PC-3 (cell line): ENCODE measurements around the gene FAM3B. TPM values are rescaled to one million over a fixed set of nuclear protein-coding genes. Genes with fewer than 3 reads are reported as not detected.

Source experiments
- ATAC-seq: fragments of 200-7000 bp; cut with Tn5 transposase; 2 replicates; pipeline ENCODE4 v1.9.1; 2020; ENCODE audit warnings: mild to moderate bottlenecking, moderate library complexity
- BruUV-seq: library from RNA; stranded (reverse); fragments of 400-500 nt; replicated peaks from 2 replicates; lab custom pipeline; 2021; lab: Mats Ljungman, UMichigan
- CTCF ChIA-PET: fragments of 300-600 bp; sonication (Branson Sonifier 250); formaldehyde crosslinking; loops from one replicate; lab custom pipeline; 2022; ENCODE audit warnings: antibody characterized with exemption; lab: Charles Lee
- POLR2A ChIA-PET: fragments of 300-600 bp; sonication (Branson Sonifier 250); formaldehyde crosslinking; loops from one replicate; lab custom pipeline; 2022; ENCODE audit warnings: antibody characterized with exemption; ENCODE audit not compliant: unreplicated experiment; lab: Charles Lee
- DNase-seq: peaks from one replicate; pipeline ENCODE4 v3.0.0-alpha.2; 2015
- H2AFZ ChIP-seq: fragments of 300-600 bp; sonication (generic); 2 replicates; pipeline ENCODE4 v1.6.0; 2016; ENCODE audit warnings: antibody characterized with exemption, low read length
- H3F3A ChIP-seq: fragments of 300-600 bp; sonication (generic); one replicate; pipeline ENCODE4 v1.6.0; 2017; ENCODE audit warnings: antibody characterized with exemption, low read length, control low read depth, mild to moderate bottlenecking; ENCODE audit not compliant: unreplicated experiment
- H3K27ac ChIP-seq: fragments of 300-600 bp; sonication (generic); 2 replicates; pipeline ENCODE4 v1.5.1; 2016; ENCODE audit warnings: mild to moderate bottlenecking, low read length
- H3K27me3 ChIP-seq: fragments of 300-600 bp; sonication (generic); 2 replicates; pipeline ENCODE4 v1.6.1; 2016; ENCODE audit warnings: low read length, mixed read lengths
- H3K36me3 ChIP-seq: fragments of 300-600 bp; sonication (generic); 2 replicates; pipeline ENCODE4 v1.6.1; 2016; ENCODE audit warnings: low read depth, mixed run types, low read length, mixed read lengths
- H3K4me1 ChIP-seq: fragments of 300-600 bp; sonication (generic); 2 replicates; pipeline ENCODE4 v1.5.1; 2016; ENCODE audit warnings: low read length; ENCODE audit not compliant: insufficient read depth
- H3K4me2 ChIP-seq: fragments of 300-600 bp; sonication (generic); 2 replicates; pipeline ENCODE4 v1.6.0; 2016; ENCODE audit warnings: low read length
- H3K4me3 ChIP-seq: fragments of 300-600 bp; sonication (generic); 2 replicates; pipeline ENCODE4 v1.5.1; 2016; ENCODE audit warnings: mild to moderate bottlenecking, low read length, mixed read lengths
- H3K79me2 ChIP-seq: fragments of 300-600 bp; sonication (generic); 2 replicates; pipeline ENCODE4 v1.6.1; 2017; ENCODE audit warnings: low read length, mixed read lengths
- H3K9ac ChIP-seq: fragments of 300-600 bp; sonication (generic); 2 replicates; pipeline ENCODE4 v1.6.0; 2016; ENCODE audit warnings: mild to moderate bottlenecking, low read length
- H3K9me2 ChIP-seq: fragments of 300-600 bp; sonication (generic); replicated peaks from 2 replicates; pipeline ENCODE4 v1.6.1; 2016; ENCODE audit warnings: mixed run types, low read length, mixed read lengths
- H3K9me3 ChIP-seq: fragments of 300-600 bp; sonication (generic); 2 replicates; pipeline ENCODE4 v1.6.1; 2016; ENCODE audit warnings: low read length, mixed read lengths
- H4K20me1 ChIP-seq: fragments of 300-600 bp; sonication (generic); 2 replicates; pipeline ENCODE4 v1.6.1; 2016; ENCODE audit warnings: low read length, mixed read lengths
- EZH2 ChIP-seq: fragments of 300-600 bp; sonication (generic); IDR thresholded peaks from one replicate; pipeline ENCODE4 v1.6.1; 2017; ENCODE audit warnings: antibody characterized with exemption, mild to moderate bottlenecking, low read length; ENCODE audit not compliant: unreplicated experiment
- EZH2phosphoT487 ChIP-seq: fragments of 300-600 bp; sonication (generic); IDR thresholded peaks from 2 replicates; pipeline ENCODE4 v1.6.1; 2018; ENCODE audit warnings: mild to moderate bottlenecking, antibody characterized with exemption, low read length, borderline replicate concordance
- intact Hi-C: fragments of 100-400 bp; cut with micrococcal nuclease; formaldehyde crosslinking; loops from 2 replicates; pipeline ENCODE4 v1.9.0; 2023
- total RNA-seq: library from RNA; depleted of rRNA; stranded (reverse); fragments of >200 nt; gene quantifications from 2 replicates; pipeline ENCODE4 v1.2.3, GENCODE V29; 2014
- TF ChIP-seq, protein P1 (sequence below): fragments of 300-600 bp; sonication (generic); conservative IDR thresholded peaks from 2 replicates; pipeline ENCODE4 v1.5.1; 2017; ENCODE audit warnings: antibody characterized with exemption, low read depth, mild to moderate bottlenecking, low read length

FAM3B gene
- total RNA-seq, 1 experiment from 2014 or later: not detected

DNA sequence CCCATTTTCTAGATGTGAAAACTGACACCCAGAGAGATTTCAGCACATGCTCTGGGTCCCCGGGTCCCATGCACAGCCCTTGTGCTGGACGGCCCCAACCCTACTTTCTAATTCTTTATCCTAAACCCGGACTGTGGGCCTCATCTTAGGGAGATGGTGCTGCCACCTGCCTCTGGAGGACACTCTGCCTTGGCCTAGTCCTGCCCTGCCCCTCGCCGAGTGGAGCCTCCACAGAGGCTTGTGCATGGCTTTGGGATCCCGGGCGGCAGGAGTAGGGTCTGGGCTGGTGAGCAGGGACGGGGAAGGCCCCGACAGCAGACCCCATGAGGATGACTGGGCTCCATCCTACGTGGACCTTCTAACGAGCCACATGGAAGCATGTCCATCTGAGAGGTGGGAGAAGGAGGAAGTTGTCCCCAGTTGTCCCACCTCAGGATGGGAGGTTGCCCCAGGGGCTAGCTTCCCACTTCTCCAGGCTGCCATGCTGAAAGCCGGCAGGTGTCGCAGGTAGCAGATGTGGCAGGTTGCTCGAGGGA, 57.6 kb downstream of the FAM3B start:
- Histone ChIP-seq H3K4me1 (no peaks in the 10 kb centered on the region), H3K4me2 (no peak overlapping the region), H3K79me2 (no peaks in the 10 kb centered on the region), H3K36me3 (no peaks in the 10 kb centered on the region), H3F3A (no peaks in the 10 kb centered on the region), H3K27ac (no peak overlapping the region), H4K20me1 (no peaks in the 10 kb centered on the region), H3K9me3 (no peaks in the 10 kb centered on the region), H3K4me3 (no peak overlapping the region), H3K9me2 (no peaks in the 10 kb centered on the region), H3K27me3 (no peaks in the 10 kb centered on the region), H2AFZ (no peak overlapping the region), H3K9ac (no peak overlapping the region)
- ChIA-PET CTCF (no interaction called here), POLR2A (no interaction called here)
- intact Hi-C loops: no loop called here
- BruUV-seq: no TSS peak
- TF ChIP-seq, protein P1, sequence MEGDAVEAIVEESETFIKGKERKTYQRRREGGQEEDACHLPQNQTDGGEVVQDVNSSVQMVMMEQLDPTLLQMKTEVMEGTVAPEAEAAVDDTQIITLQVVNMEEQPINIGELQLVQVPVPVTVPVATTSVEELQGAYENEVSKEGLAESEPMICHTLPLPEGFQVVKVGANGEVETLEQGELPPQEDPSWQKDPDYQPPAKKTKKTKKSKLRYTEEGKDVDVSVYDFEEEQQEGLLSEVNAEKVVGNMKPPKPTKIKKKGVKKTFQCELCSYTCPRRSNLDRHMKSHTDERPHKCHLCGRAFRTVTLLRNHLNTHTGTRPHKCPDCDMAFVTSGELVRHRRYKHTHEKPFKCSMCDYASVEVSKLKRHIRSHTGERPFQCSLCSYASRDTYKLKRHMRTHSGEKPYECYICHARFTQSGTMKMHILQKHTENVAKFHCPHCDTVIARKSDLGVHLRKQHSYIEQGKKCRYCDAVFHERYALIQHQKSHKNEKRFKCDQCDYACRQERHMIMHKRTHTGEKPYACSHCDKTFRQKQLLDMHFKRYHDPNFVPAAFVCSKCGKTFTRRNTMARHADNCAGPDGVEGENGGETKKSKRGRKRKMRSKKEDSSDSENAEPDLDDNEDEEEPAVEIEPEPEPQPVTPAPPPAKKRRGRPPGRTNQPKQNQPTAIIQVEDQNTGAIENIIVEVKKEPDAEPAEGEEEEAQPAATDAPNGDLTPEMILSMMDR: no peak
- TF ChIP-seq EZH2: no peak
- TF ChIP-seq EZH2phosphoT487: no peak
- no peak for DNase-seq
- no peak for ATAC-seq

DNA sequence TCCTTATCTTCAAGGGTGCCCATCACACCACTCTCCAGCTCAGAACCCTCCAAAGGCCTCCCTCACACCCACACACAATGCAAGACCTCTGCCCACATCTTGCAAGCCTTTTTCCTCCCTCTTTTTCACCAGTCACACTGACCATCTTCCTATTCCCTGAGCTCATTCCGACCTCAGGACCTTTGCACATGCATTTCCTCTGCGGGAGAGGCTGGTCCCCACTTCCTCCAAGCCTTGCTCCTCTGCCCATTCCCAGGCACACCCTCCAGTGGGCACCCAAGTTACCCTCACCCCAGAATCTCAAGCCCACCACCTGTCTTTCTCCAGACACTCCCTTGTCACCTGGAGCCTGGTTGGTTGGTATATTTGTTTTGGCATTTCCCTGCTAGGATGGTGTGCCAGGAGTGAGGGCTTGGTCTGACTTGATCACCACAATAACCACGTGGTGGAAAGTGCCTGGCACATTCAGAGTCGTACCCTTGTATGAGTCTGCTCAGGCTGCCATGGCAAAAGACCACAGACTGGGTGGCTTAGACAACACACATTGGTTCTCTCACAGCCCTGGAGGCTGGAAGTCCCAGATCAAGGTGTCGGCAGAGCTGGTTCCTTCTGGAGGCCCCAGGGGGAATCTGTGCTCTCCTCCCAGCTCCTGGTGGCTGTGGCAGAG, 58.4 kb downstream of the FAM3B start:
- TF ChIP-seq EZH2phosphoT487 (no peak), EZH2 (no peak)
- TF ChIP-seq, protein P1: no peak
- Histone ChIP-seq H3F3A (no peaks in the 10 kb centered on the region), H3K9me2 (no peaks in the 10 kb centered on the region)

DNA sequence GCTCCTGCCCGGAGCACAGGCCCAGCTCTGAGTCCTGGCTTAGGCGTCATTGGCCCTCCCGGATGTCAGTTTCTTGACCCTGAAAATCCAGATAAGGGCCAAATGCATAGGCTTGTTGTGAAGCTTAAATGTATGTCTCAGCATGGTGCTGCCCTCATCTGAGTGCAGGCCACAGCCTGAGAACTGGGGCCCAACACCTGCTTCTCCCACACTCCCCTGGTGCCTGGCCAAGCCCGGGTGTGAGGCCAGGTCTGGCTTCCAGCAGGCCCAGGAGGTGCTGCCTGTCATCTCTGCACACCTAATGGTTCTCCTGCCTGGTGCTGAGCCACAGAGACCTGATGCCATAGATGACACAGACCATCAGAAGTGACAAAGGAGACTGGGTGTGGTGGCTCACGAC, 59.3 kb downstream of the FAM3B start:
- H3K4me1 ChIP-seq: no peaks in the 10 kb centered on the region
- no TSS peak for BruUV-seq
- H2AFZ ChIP-seq: no peak overlapping the region
- ChIA-PET POLR2A (no interaction called here), CTCF (no interaction called here)
- H3K27me3 ChIP-seq: no peaks in the 10 kb centered on the region
- no peaks in the 10 kb centered on the region for H3K9me3 ChIP-seq
- no peaks in the 10 kb centered on the region for H3K9me2 ChIP-seq
- no peak for TF ChIP-seq EZH2phosphoT487
- TF ChIP-seq EZH2: no peak
- TF ChIP-seq, protein P1: no peak
- ATAC-seq (no peak), DNase-seq (no peak)
- H3K4me2 ChIP-seq: no peak overlapping the region
- no peaks in the 10 kb centered on the region for H3F3A ChIP-seq
- H3K4me3 ChIP-seq: no peak overlapping the region
- intact Hi-C loops: no loop called here
- H3K36me3 ChIP-seq: no peaks in the 10 kb centered on the region
- no peak overlapping the region for H3K27ac ChIP-seq
- H3K79me2 ChIP-seq: no peaks in the 10 kb centered on the region
- no peaks in the 10 kb centered on the region for H4K20me1 ChIP-seq
- no peak overlapping the region for H3K9ac ChIP-seq

More for the DNA sequence above, 58.4 kb downstream of the FAM3B start:
- no peak overlapping the region for H3K9ac ChIP-seq
- ChIA-PET CTCF (no interaction called here), POLR2A (no interaction called here)
- no peaks in the 10 kb centered on the region for H3K9me3 ChIP-seq
- no peaks in the 10 kb centered on the region for H3K4me1 ChIP-seq
- intact Hi-C loops: no loop called here
- H3K27me3 ChIP-seq: no peaks in the 10 kb centered on the region
- H3K4me2 ChIP-seq: no peak overlapping the region
- no peaks in the 10 kb centered on the region for H3K36me3 ChIP-seq
- no peak overlapping the region for H2AFZ ChIP-seq
- H3K4me3 ChIP-seq: no peak overlapping the region
- ATAC-seq: no peak
- no peak overlapping the region for H3K27ac ChIP-seq
- DNase-seq: no peak
- BruUV-seq: no TSS peak
- no peaks in the 10 kb centered on the region for H4K20me1 ChIP-seq
- no peaks in the 10 kb centered on the region for H3K79me2 ChIP-seq
